Activated CD8-positive, alpha-beta T cell treated with anti-CD3 and anti-CD28 coated beads for 36 hours (primary cell): ENCODE data around the gene KCNH6. TPM values are rescaled to one million over a fixed set of nuclear protein-coding genes. Genes with fewer than 3 reads are reported as not detected.

Source experiments
- ATAC-seq: fragments of 200-7000 bp; cut with Tn5 transposase; one replicate; pipeline ENCODE4 v1.10.0; 2021; ENCODE audit warnings: mild to moderate bottlenecking, moderate library complexity
- CTCF ChIA-PET: fragments of 350-600 bp; sonication (Branson Sonifier 250); formaldehyde crosslinking; loops from one replicate; lab custom pipeline; 2021; ENCODE audit warnings: antibody characterized with exemption; lab: Charles Lee
- POLR2A ChIA-PET: fragments of 350-600 bp; sonication (Branson Sonifier 250); formaldehyde crosslinking; loops from one replicate; lab custom pipeline; 2021; ENCODE audit warnings: antibody characterized with exemption; lab: Charles Lee
- DNase-seq: peaks from one replicate; pipeline ENCODE4 v3.0.0-alpha.2; 2020
- H3K27ac Mint-ChIP-seq: one replicate; pipeline ENCODE4 v1.8.0; 2021; ENCODE audit warnings: mild to moderate bottlenecking, mixed read lengths
- H3K27me3 Mint-ChIP-seq: one replicate; pipeline ENCODE4 v1.8.0; 2021; ENCODE audit warnings: mixed read lengths
- H3K36me3 Mint-ChIP-seq: one replicate; pipeline ENCODE4 v1.8.0; 2021; ENCODE audit warnings: low read depth, mixed read lengths
- H3K4me1 Mint-ChIP-seq: one replicate; pipeline ENCODE4 v1.8.0; 2021; ENCODE audit warnings: low read depth, mixed read lengths
- H3K4me3 Mint-ChIP-seq: one replicate; pipeline ENCODE4 v1.8.0; 2021; ENCODE audit warnings: mild to moderate bottlenecking, moderate library complexity, mixed read lengths
- H3K9me3 Mint-ChIP-seq: one replicate; pipeline ENCODE4 v1.8.0; 2021; ENCODE audit warnings: mixed read lengths
- CTCF ChIP-seq: fragments of 200-600 bp; IDR thresholded peaks from one replicate; pipeline ENCODE4 v1.8.0; 2022; ENCODE audit warnings: antibody characterized with exemption, mild to moderate bottlenecking
- intact Hi-C: fragments of 100-400 bp; cut with micrococcal nuclease; formaldehyde crosslinking; loops from one replicate; pipeline ENCODE4 v1.10.0; 2022
- total RNA-seq, 2 experiments: library from RNA; stranded (reverse); gene quantifications; one replicate each; pipeline ENCODE4 v1.2.3, GENCODE V29; 2021

KCNH6 gene
- total RNA-seq, 2 experiments from 2014 or later = not detected

DNA sequence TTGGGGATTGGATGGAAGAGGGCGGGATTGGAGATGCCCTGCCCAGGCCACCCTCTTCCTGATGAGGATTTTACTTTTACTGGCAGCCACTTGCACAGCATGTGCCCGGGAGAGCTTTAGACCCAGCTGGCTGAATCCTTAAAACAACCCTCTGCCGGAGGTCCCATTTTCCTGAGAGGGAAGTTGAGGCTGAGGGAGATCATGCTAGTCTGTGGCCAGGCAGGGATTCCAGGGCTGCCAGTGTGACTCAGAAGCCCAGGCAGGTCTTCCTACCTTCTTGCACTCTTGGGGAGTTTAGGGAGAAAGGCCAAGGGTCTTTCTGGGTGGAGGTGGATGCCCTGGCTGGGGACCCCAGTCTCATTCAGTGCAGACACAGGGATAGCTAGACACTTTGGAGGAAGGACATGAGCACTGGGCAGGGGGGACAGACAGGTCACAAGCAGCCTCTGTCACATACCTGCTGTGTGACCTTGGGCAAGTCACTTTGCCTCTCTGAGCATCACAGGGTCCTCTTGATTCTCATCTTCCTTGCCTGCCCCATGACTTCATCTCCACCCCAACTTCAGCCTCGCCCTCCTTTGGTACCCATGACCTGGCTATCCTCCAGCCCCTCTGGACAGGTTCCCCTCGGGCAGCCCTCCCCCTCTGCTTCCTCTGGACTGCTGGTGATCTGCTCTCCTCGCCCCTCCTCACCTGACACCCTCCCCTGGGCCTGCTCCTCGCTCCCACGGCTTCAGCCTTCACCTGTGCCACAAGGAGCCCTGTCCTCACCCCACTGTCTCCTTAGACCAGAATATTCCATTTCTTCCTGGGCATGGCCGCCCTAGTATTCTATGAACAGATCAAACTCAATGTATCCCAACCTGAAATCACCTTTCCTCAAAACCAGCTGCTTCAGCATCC, 15.8 kb downstream of the KCNH6 start:
- no peak for TF ChIP-seq CTCF
- H3K27me3 Mint-ChIP-seq = peaks cover 30% of the 10 kb centered on the region
- ChIA-PET CTCF (interaction anchor here (1.7 kb wide), 1 partner anchor 74 kb away, joined by 4 read pairs; no protein-coding TSS in a partner anchor), POLR2A (no interaction called here)
- DNase-seq (no peak), ATAC-seq (no peak)
- H3K36me3 Mint-ChIP-seq = no peaks in the 10 kb centered on the region
- H3K9me3 Mint-ChIP-seq = no peaks in the 10 kb centered on the region
- peaks cover 3% of the 10 kb centered on the region for H3K4me1 Mint-ChIP-seq
- no peak overlapping the region for H3K4me3 Mint-ChIP-seq
- intact Hi-C loops = no loop called here
- no peak overlapping the region for H3K27ac Mint-ChIP-seq

GRCh38 chr17:63540590-63540989, 17.4 kb downstream of the KCNH6 start:
- Mint-ChIP-seq H3K4me1 (peaks cover 3% of the 10 kb centered on the region), H3K27ac (no peak overlapping the region), H3K36me3 (no peaks in the 10 kb centered on the region), H3K9me3 (no peaks in the 10 kb centered on the region), H3K4me3 (no peak overlapping the region), H3K27me3 (peaks cover 30% of the 10 kb centered on the region)
- ChIA-PET CTCF (no interaction called here), POLR2A (interaction anchor here (1.0 kb wide), 1 partner anchor 9 kb away, joined by 4 read pairs; no protein-coding TSS in a partner anchor)
- no peak for DNase-seq
- no peak for TF ChIP-seq CTCF
- intact Hi-C loops = no loop called here
- ATAC-seq = no peak

DNA sequence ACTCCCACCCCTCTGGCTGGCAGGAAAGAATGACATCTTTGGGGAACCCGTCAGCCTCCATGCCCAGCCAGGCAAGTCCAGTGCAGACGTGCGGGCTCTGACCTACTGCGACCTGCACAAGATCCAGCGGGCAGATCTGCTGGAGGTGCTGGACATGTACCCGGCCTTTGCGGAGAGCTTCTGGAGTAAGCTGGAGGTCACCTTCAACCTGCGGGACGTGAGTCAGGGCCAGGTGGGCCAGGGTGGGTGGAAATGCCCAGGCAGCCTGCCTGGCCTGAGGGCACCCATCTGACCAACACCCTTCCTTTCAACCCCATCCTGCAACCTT, 19.0 kb downstream of the KCNH6 start:
- POLR2A ChIA-PET = interaction anchor here (0.7 to 1.1 kb wide), 3 partner anchors 8 to 218 kb away, joined by 3 read pairs; partner anchors contain the start of gene DCAF7

GRCh38 chr17:63542942-63543821, 20.0 kb downstream of the KCNH6 start:
- TF ChIP-seq CTCF = no peak
- POLR2A ChIA-PET = interaction anchor here (0.8 to 1.2 kb wide), 3 partner anchors 11 to 21 kb away, joined by 3 read pairs; no protein-coding TSS in a partner anchor
- CTCF ChIA-PET = interaction anchor here (1.7 kb wide), 1 partner anchor 117 kb away, joined by 4 read pairs; no protein-coding TSS in a partner anchor
- Mint-ChIP-seq H3K4me1 (peaks cover 3% of the 10 kb centered on the region), H3K27me3 (peaks cover 20% of the 10 kb centered on the region), H3K27ac (no peak overlapping the region), H3K4me3 (no peak overlapping the region), H3K9me3 (no peaks in the 10 kb centered on the region), H3K36me3 (no peaks in the 10 kb centered on the region)
- intact Hi-C loops = no loop called here
- ATAC-seq (no peak), DNase-seq (no peak)

More for the DNA sequence above, 19.0 kb downstream of the KCNH6 start:
- Mint-ChIP-seq H3K27ac (no peak overlapping the region), H3K27me3 (peaks cover 28% of the 10 kb centered on the region), H3K9me3 (no peaks in the 10 kb centered on the region), H3K4me1 (peaks cover 3% of the 10 kb centered on the region), H3K36me3 (no peaks in the 10 kb centered on the region), H3K4me3 (no peak overlapping the region)
- TF ChIP-seq CTCF = no peak
- CTCF ChIA-PET = no interaction called here
- ATAC-seq (no peak), DNase-seq (no peak)
- intact Hi-C loops = no loop called here
